HG03378 (cell line): ENCODE measurements around the gene MICAL1.

Source experiments
- ATAC-seq: cut with Tn5 transposase; IDR thresholded peaks from one replicate; pipeline ENCODE4 v1.9.1; 2021; ENCODE audit warnings: mild to moderate bottlenecking, moderate library complexity; ENCODE audit not compliant: unreplicated experiment

Gene MICAL1

GRCh38 chr6:109436041-109436440, 19.5 kb downstream of the MICAL1 start:
- no peak for ATAC-seq

- no peak for ATAC-seq
These were observed 21.1 kb downstream of the MICAL1 start for GRCh38 chr6:109434456-109434855.

- ATAC-seq = no peak
These were observed 26.1 kb downstream of the MICAL1 start for GRCh38 chr6:109429496-109429895.

- ATAC-seq = no peak
These were observed 26.6 kb downstream of the MICAL1 start for GRCh38 chr6:109428889-109429477.

GRCh38 chr6:109424946-109425345, 30.6 kb downstream of the MICAL1 start:
- ATAC-seq = no peak

- ATAC-seq = no peak
These were observed 34.4 kb downstream of the MICAL1 start for GRCh38 chr6:109421184-109421583.

- ATAC-seq = no peak
These were observed 34.8 kb downstream of the MICAL1 start for GRCh38 chr6:109420751-109421150.

- no peak for ATAC-seq
These were observed 37.9 kb downstream of the MICAL1 start for GRCh38 chr6:109417646-109418045.

GRCh38 chr6:109411034-109411433, 44.5 kb downstream of the MICAL1 start:
- no peak for ATAC-seq

GRCh38 chr6:109406196-109406595, 49.4 kb downstream of the MICAL1 start:
- ATAC-seq = no peak

GRCh38 chr6:109397020-109397419, 58.6 kb downstream of the MICAL1 start:
- ATAC-seq = no peak

- no peak for ATAC-seq
These were observed 59.4 kb downstream of the MICAL1 start for GRCh38 chr6:109396046-109396718.
